Endothelial cell of umbilical vein (primary cell): ENCODE measurements around the gene LAIR1. TPM values are rescaled to one million over a fixed set of nuclear protein-coding genes. Genes with fewer than 3 reads are reported as not detected.

Experiments
- BruUV-seq: library from RNA; stranded (reverse); fragments of 400-500 nt; replicated peaks from 2 replicates; lab custom pipeline; 2021; lab: Mats Ljungman, UMichigan
- CTCF ChIA-PET: fragments of 300-600, 350-600 bp; sonication (Branson Sonifier 250); formaldehyde crosslinking; loops from one replicate; lab custom pipeline; 2021; ENCODE audit warnings: antibody characterized with exemption, inconsistent platforms; lab: Charles Lee
- POLR2A ChIA-PET: fragments of 300-600, 350-600 bp; sonication (Branson Sonifier 250); formaldehyde crosslinking; loops from one replicate; lab custom pipeline; 2021; ENCODE audit warnings: antibody characterized with exemption, inconsistent platforms; lab: Charles Lee
- DNase-seq: peaks from one replicate; pipeline ENCODE4 v3.0.0-alpha.2; 2011; ENCODE audit warnings: low read depth, low spot score
- FAIRE-seq: peaks from 2 replicates; lab custom pipeline; 2011; peaks lifted over from hg19 to GRCh38; lab: Jason Lieb, UNC
- H2AFZ ChIP-seq: 2 replicates; pipeline ENCODE4 v1.6.0; 2012; ENCODE audit warnings: low read depth, low read length, control low read depth, inconsistent platforms
- H3K27ac ChIP-seq: 2 replicates; pipeline ENCODE4 v1.5.1; 2011; ENCODE audit warnings: low read depth, mild to moderate bottlenecking, control low read depth, low read length, moderate library complexity; ENCODE audit not compliant: insufficient read depth
- H3K27me3 ChIP-seq, 2 experiments: 2 replicates each; pipeline versions ENCODE4 v1.6.0 to v1.6.1; 2011; ENCODE audit warnings: low read length in 2 of 2, mixed read lengths in 1 of 2; ENCODE audit not compliant: control insufficient read depth in 2 of 2, insufficient read depth in 2 of 2
- H3K36me3 ChIP-seq, 2 experiments: 2 replicates in 1 of 2; 3 replicates in 1 of 2; pipeline ENCODE4 v1.5.1; 2011; ENCODE audit warnings: low read length in 2 of 2, mild to moderate bottlenecking in 1 of 2, moderate library complexity in 1 of 2; ENCODE audit not compliant: control insufficient read depth in 2 of 2, insufficient read depth in 2 of 2; ENCODE audit errors: extremely low read depth in 1 of 2
- H3K4me1 ChIP-seq: 3 replicates; pipeline ENCODE4 v1.5.1; 2011; ENCODE audit warnings: mild to moderate bottlenecking, low read length; ENCODE audit not compliant: control insufficient read depth, insufficient read depth; ENCODE audit errors: extremely low read depth
- H3K4me2 ChIP-seq: 2 replicates; pipeline ENCODE4 v1.6.1; 2011; ENCODE audit warnings: low read length, control low read depth, mixed read lengths; ENCODE audit not compliant: insufficient read depth
- H3K4me3 ChIP-seq, 3 experiments: fragments of 200-600 bp in 1 of 3; sonication (generic), shearing (Covaris generic) in 1 of 3; replicated peaks in 1 of 3; 2 replicates each; pipeline ENCODE4 v1.5.1; 2011 to 2016; ENCODE audit warnings: control low read depth in 3 of 3, low read length in 3 of 3, mild to moderate bottlenecking in 2 of 3, inconsistent platforms in 1 of 3, low read depth in 1 of 3, moderate library complexity in 1 of 3; ENCODE audit not compliant: insufficient read depth in 1 of 3
- H3K79me2 ChIP-seq: 2 replicates; pipeline ENCODE4 v1.6.0; 2012; ENCODE audit warnings: low read length, inconsistent platforms; ENCODE audit not compliant: control insufficient read depth, insufficient read depth
- H3K9ac ChIP-seq: replicated peaks from 2 replicates; pipeline ENCODE3; 2011; ENCODE audit warnings: low read length, control low read depth; ENCODE audit not compliant: insufficient read depth; ENCODE audit errors: extremely low read depth
- H3K9me1 ChIP-seq: replicated peaks from 3 replicates; pipeline ENCODE4 v1.6.0; 2011; ENCODE audit warnings: mild to moderate bottlenecking, low read length; ENCODE audit not compliant: control insufficient read depth, insufficient read depth; ENCODE audit errors: extremely low read depth
- H3K9me3 ChIP-seq: replicated peaks from 2 replicates; pipeline ENCODE4 v1.5.1; 2012; ENCODE audit warnings: low read length, inconsistent platforms; ENCODE audit not compliant: control insufficient read depth, insufficient read depth
- H4K20me1 ChIP-seq: replicated peaks from 2 replicates; pipeline ENCODE3; 2011; ENCODE audit warnings: mild to moderate bottlenecking, low read length; ENCODE audit not compliant: control insufficient read depth, insufficient read depth; ENCODE audit errors: extremely low read depth
- EZH2 ChIP-seq: IDR thresholded peaks from 2 replicates; pipeline ENCODE4 v1.6.1; 2012; ENCODE audit warnings: borderline replicate concordance, low read depth, mild to moderate bottlenecking, moderate library complexity, low read length, inconsistent platforms; ENCODE audit not compliant: severe bottlenecking
- FOS ChIP-seq: IDR thresholded peaks from 2 replicates; pipeline ENCODE4 v1.6.1; 2011; ENCODE audit warnings: mild to moderate bottlenecking, low read length, moderate library complexity, borderline replicate concordance; ENCODE audit not compliant: insufficient read depth
- GATA2 ChIP-seq: IDR thresholded peaks from 2 replicates; pipeline ENCODE4 v1.7.0; 2011; ENCODE audit warnings: low read depth, mild to moderate bottlenecking, moderate library complexity, mixed read lengths, low read length; ENCODE audit not compliant: insufficient read length, insufficient read depth
- JUN ChIP-seq: IDR thresholded peaks from 2 replicates; pipeline ENCODE4 v1.6.1; 2011; ENCODE audit warnings: borderline replicate concordance, low read depth; ENCODE audit not compliant: insufficient read length, insufficient read depth
- MYC ChIP-seq: IDR thresholded peaks from one replicate; pipeline ENCODE4 v1.6.1; 2011; ENCODE audit warnings: mild to moderate bottlenecking, low read depth, low read length
- POLR2A ChIP-seq: IDR thresholded peaks from 2 replicates; pipeline ENCODE4 v1.6.1; 2012; ENCODE audit warnings: low read depth, mild to moderate bottlenecking, control low read depth, low read length
- POLR2AphosphoS5 ChIP-seq: IDR thresholded peaks from 2 replicates; pipeline ENCODE4 v1.6.1; 2012; ENCODE audit warnings: low read depth, mild to moderate bottlenecking, control low read depth, low read length, moderate library complexity; ENCODE audit not compliant: insufficient read depth
- dilution Hi-C: fragments of 300-500 bp; cut with MboI; formaldehyde crosslinking; loops from one replicate; pipeline ENCODE4 v1.15.0; 2019; ENCODE audit warnings: low sequenced_read_pairs; ENCODE audit not compliant: extremely low pct_ligation_motif_present
- intact Hi-C: fragments of 100-400 bp; cut with micrococcal nuclease; formaldehyde crosslinking; loops from one replicate; pipeline ENCODE4 v1.10.0; 2022
- polyA plus RNA-seq, 4 experiments: library from polyadenylated mRNA; depleted of rRNA in 3 of 4; stranded (reverse) in 3 of 4; unstranded in 1 of 4; fragments of >200 nt; gene quantifications; 2 replicates each; pipeline versions ENCODE4 v1.2.1 to v1.2.3, GENCODE V29; 2011 to 2012; ENCODE audit warnings: missing spikeins in 1 of 4
- total RNA-seq: library from RNA; stranded (reverse); gene quantifications from 2 replicates; pipeline ENCODE4 v1.2.3, GENCODE V29; 2021
- TF ChIP-seq, protein P1 (sequence below), 2 donors: IDR thresholded peaks; 1 replicate in 1 of 2; 2 replicates in 1 of 2; pipeline ENCODE4 v1.5.1; 2011; ENCODE audit warnings: low read length in 2 of 2, mild to moderate bottlenecking in 2 of 2, moderate library complexity in 2 of 2, control low read depth in 1 of 2, inconsistent platforms in 1 of 2, low read depth in 1 of 2; ENCODE audit not compliant: insufficient read depth in 1 of 2; ENCODE audit errors: extremely low read depth in 1 of 2
- TF ChIP-seq, protein P2 (sequence below): IDR thresholded peaks from 2 replicates; pipeline ENCODE4 v1.6.1; 2011; ENCODE audit not compliant: insufficient read depth, insufficient read length

The LAIR1 gene
- total and polyA plus RNA-seq, 2 donors (not counting 3 experiments of a cell fraction or from before 2014, with no cell fraction given) = not detected

DNA sequence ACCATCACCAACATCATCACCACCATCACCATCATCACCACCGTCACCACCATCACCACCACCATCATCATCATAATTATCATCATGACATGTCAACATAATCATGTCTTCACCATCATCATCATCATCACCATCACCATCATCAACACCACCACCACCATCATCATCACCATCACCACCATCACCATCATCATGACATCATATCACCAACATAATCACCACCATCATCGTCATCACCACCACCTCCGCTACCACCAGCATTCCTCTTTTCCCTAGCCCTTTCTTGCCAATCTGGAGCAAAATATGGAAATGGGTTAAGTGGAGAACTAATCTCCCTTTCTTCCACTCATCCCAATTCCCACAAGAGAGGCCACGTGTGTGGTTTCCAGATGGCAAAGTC is 49.4 kb upstream of the LAIR1 start:
- no peak overlapping the region for H3K4me3 ChIP-seq
- H4K20me1 ChIP-seq = no peaks in the 10 kb centered on the region
- no peaks in the 10 kb centered on the region for H3K79me2 ChIP-seq
- H3K9ac ChIP-seq = no peak overlapping the region
- no peaks in the 10 kb centered on the region for H3K4me1 ChIP-seq
- no peak overlapping the region for H3K27ac ChIP-seq
- H3K9me3 ChIP-seq = no peaks in the 10 kb centered on the region
- H3K36me3 ChIP-seq = no peaks in the 10 kb centered on the region
- no peak for TF ChIP-seq JUN
- no peak for TF ChIP-seq FOS
- TF ChIP-seq POLR2AphosphoS5 = no peak
- TF ChIP-seq MYC = no peak
- ChIA-PET CTCF (no interaction called here), POLR2A (no interaction called here)
- H3K4me2 ChIP-seq = no peak overlapping the region
- H3K9me1 ChIP-seq = no peaks in the 10 kb centered on the region
- dilution Hi-C loops = no loop called here
- H2AFZ ChIP-seq = no peak overlapping the region
- no TSS peak for BruUV-seq
- DNase-seq = no peak
- intact Hi-C loops = no loop called here
- no peak for FAIRE-seq
- H3K27me3 ChIP-seq = peaks cover 20 to 25% of the 10 kb centered on the region in 2 experiments

DNA sequence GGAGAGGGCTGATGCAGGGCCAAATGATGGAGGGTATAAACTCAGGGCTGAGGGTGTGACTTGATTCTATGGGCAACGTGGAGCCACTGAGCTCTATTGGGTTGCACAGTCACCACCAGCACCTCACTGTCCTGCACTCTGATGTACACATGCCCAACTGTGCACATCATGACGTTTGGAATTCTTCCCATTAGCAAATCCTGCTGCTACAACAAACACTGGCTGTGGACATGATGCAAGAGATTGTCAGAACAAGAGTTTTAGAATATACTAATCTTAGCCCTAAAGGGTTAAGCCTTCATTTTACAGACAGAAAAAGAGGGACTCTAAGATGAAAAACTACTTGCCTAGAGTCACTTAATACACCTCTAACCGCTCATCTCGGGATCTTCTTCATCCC is 48.1 kb upstream of the LAIR1 start:
- no TSS peak for BruUV-seq
- no peak for TF ChIP-seq MYC
- no peak for TF ChIP-seq JUN
- no peak for TF ChIP-seq POLR2A
- no peak for TF ChIP-seq FOS
- TF ChIP-seq POLR2AphosphoS5 = no peak
- TF ChIP-seq, protein P1, sequence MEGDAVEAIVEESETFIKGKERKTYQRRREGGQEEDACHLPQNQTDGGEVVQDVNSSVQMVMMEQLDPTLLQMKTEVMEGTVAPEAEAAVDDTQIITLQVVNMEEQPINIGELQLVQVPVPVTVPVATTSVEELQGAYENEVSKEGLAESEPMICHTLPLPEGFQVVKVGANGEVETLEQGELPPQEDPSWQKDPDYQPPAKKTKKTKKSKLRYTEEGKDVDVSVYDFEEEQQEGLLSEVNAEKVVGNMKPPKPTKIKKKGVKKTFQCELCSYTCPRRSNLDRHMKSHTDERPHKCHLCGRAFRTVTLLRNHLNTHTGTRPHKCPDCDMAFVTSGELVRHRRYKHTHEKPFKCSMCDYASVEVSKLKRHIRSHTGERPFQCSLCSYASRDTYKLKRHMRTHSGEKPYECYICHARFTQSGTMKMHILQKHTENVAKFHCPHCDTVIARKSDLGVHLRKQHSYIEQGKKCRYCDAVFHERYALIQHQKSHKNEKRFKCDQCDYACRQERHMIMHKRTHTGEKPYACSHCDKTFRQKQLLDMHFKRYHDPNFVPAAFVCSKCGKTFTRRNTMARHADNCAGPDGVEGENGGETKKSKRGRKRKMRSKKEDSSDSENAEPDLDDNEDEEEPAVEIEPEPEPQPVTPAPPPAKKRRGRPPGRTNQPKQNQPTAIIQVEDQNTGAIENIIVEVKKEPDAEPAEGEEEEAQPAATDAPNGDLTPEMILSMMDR (IDR thresholded peaks at IDR 0.05; ENCODE audit: extremely low read depth in 1 of 2, insufficient read depth in 1 of 2, low read depth in 1 of 2, low read length in 2 of 2) = no peak
- no peak for TF ChIP-seq GATA2
- TF ChIP-seq EZH2 = no peak
- TF ChIP-seq, protein P2, sequence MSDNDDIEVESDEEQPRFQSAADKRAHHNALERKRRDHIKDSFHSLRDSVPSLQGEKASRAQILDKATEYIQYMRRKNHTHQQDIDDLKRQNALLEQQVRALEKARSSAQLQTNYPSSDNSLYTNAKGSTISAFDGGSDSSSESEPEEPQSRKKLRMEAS = no peak
- dilution Hi-C loops (no loop called here), intact Hi-C loops (no loop called here)
- H4K20me1 ChIP-seq = no peaks in the 10 kb centered on the region
- ChIA-PET POLR2A (no interaction called here), CTCF (no interaction called here)
- no peaks in the 10 kb centered on the region for H3K9me3 ChIP-seq
- no peak overlapping the region for H3K4me3 ChIP-seq
- no peaks in the 10 kb centered on the region for H3K4me1 ChIP-seq
- no peaks in the 10 kb centered on the region for H3K36me3 ChIP-seq
- H3K27me3 ChIP-seq = peaks cover 20 to 25% of the 10 kb centered on the region in 2 experiments
- H3K9me1 ChIP-seq = no peaks in the 10 kb centered on the region
- no peak overlapping the region for H3K9ac ChIP-seq
- no peak overlapping the region for H3K27ac ChIP-seq
- DNase-seq (no peak), FAIRE-seq (no peak)
- H3K4me2 ChIP-seq = no peak overlapping the region
- H3K79me2 ChIP-seq = no peaks in the 10 kb centered on the region
- H2AFZ ChIP-seq = no peak overlapping the region
